NCI-H82 treated with DMSO at 0.1 percent for 48 hours (cell line): Measurements from ENCODE around the gene H2BK1.

Experiments
- DNase-seq: peaks from one replicate; lab custom pipeline; 2025; ENCODE audit not compliant: unreplicated experiment; lab: John Stamatoyannopoulos, UW

H2BK1 gene

DNA sequence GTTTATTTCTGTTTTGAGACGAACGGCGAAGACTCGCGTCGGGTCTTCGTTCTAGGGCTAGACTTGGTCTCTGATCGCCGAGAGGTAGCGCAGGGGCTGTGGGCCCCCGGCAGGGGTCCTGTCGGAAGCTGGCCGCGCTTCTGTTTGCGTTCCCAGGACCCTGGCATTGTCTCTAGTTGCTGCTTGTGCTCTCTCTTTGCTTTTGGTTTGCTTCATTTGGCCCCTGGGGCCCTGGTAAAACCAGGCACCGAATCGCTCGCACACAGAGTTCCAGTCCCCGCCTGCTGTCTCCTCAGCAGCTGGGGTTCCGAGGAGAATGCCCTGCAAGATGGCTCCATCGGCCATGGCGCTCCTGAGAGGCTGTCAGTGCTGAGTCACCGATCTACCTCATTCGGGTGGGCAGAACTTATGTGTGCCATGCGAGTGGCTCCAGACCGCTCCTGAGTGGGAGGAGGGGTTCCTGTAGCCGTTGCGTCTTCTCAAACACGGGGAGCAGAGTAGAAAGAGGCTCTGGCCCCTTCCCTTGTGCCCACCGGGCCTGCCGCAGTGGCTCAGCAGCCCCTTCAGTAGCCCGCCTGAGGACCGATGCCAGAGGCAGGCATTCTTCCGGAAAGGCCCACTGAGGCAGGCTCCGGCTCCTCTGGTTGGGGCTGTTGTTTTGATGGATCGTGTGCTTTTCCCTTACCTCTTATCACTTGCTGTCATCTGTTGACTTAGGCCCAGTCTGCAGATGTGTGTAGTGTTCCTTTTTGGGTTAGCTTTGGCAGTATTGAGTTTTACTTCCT is 22.8 kb upstream of the H2BK1 start:
- DNase-seq: no peak

DNA sequence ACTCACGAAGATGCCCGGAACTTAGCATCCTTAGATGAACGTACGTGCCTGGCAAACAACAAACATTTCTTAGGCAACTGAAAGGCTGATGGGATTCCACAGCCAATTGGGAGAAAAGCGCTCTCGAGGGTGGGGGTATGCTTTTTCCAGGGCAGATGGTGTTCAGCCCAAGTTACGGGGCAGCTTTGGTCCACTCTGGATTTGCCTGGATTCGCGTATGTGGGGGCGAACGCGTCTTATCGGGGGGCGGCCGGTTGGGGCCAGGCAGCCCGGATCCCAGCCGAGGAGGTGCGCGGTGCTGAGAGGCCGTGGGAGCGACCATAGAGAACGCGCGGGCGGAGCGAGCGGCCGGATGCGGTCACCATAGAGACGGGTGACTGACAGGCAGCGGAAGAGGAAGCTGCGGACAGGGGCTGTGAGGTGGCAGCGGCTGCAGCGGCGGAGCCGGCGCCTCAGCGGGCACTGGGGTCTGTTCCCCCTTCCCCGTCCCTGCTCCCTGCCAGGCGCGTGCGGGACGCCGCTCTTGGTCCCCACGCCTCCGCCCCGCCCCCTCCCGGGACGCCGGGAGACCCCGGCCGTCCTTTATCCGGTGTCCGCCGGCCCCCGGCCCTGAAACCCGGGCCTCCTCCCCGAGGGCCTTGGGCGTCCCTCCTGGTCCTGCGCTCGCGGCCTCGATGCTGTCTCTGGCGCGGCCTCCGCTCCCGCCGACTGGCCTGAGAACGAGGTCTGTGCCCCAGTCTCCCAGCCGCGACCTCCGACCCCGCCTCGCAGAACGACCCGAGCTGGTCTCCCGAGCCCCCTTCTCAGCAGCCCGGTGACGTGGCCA is 22.0 kb upstream of the H2BK1 start, which contains the start of gene CHPF2:
Gene CHPF2, plus strand, starts transcription at position 393 of the 826 bp plus-strand sequence. CDS start 1,529 bp downstream, outside the sequence.
- DNase-seq: peak; percentile 55

- no peak for DNase-seq
Observed at GRCh38 chr7:151231080-151231479, 20.8 kb upstream of the H2BK1 start.

GRCh38 chr7:151229249-151229648 is 19.0 kb upstream of the H2BK1 start:
- no peak for DNase-seq

GRCh38 chr7:151228024-151228866 is 18.0 kb upstream of the H2BK1 start:
- no peak for DNase-seq

DNA sequence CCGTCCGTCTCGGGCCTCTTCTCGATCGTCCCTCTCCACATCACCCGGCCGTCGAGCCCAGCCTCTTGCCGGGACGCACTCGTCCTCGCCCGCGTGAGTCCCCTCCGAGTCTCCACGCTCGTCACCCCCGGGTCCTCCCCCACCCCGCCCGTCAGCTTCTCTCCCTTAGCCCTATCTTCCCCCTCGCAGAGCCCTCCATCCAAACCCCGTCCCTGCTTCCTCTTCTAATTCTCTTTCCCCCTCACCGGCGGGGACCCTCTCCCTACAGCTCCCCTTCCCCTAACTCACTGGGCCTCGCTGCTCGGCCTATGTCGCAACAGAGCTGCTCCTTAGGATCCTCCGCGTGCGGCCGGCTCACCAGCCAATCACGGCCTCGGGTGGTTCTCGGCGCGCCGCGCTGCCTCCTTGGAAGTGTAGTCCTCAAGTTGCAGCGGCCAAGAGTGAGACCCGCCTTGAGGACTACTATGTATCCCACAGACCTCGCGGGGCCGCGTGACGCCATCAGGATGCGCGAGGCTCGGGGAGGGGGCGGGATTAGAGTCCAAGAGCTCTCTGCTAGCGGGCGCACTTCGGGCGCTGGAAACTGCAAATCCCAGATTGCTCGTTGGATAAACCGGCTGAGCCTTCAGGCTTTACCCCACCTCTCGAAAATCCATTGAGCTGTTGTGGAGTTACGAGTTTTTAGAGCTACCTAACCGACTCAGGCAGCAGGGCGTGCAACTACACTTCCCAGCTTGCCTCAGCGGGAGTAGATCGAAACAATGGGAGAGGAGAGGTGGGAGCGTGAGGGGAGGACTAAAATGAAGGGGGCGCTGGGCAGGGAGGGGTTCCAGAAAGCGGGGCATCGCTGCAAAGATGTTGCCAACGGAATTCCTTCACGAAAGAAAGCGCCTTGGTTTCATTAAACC is 16.8 kb upstream of the H2BK1 start, which contains the start of gene ABCF2:
Gene ABCF2, minus strand, starts transcription at position 331 of the 908 bp plus-strand sequence. CDS start 747 bp downstream, outside the sequence.
- peak; percentile 94 for DNase-seq

DNA sequence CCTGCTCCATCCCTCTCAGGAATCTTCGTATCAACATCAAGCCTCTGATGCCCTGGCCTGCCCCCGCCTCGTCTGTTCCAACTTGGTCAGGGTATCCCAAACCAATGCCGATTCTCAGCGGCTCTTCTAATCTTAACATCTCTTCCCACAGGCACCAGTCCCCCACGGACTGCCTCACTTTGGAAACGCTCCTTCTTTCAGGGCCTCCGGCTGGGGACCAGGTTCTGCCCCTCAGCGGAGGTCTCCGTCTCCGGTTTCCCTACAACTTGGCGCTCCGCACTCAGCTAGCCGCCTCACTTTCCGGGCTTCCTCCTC is 16.2 kb upstream of the H2BK1 start:
- no peak for DNase-seq

GRCh38 chr7:151225948-151226510 is 15.7 kb upstream of the H2BK1 start:
- DNase-seq: no peak

DNA sequence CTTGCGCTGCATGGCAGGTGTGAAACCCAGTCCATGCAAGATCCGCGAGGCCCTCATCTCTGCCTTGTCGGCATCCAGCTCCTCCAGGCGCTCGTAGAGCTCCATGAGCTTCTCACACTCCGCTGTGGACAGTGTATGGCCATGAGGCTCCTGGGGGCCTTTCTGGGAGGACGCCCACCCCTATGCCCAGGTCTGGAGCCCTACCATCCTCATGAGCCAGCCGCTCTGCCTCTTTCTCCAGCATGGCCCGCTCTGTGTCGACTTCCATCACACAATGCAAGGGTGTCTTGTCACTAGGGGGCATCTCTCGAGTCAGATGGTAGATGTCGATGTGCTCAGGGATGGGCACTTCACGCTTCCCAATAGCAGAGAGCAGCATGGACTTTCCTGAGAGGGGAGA is 13.4 kb upstream of the H2BK1 start:
- no peak for DNase-seq

- DNase-seq: no peak
Observed at GRCh38 chr7:151218170-151218569, 7.9 kb upstream of the H2BK1 start.

- no peak for DNase-seq
Observed at GRCh38 chr7:151215396-151215795, 5.1 kb upstream of the H2BK1 start.

- DNase-seq: no peak
Observed at GRCh38 chr7:151213826-151214225, 3.5 kb upstream of the H2BK1 start.

- no peak for DNase-seq
Observed at GRCh38 chr7:151212626-151213025, 2.3 kb upstream of the H2BK1 start.

DNA sequence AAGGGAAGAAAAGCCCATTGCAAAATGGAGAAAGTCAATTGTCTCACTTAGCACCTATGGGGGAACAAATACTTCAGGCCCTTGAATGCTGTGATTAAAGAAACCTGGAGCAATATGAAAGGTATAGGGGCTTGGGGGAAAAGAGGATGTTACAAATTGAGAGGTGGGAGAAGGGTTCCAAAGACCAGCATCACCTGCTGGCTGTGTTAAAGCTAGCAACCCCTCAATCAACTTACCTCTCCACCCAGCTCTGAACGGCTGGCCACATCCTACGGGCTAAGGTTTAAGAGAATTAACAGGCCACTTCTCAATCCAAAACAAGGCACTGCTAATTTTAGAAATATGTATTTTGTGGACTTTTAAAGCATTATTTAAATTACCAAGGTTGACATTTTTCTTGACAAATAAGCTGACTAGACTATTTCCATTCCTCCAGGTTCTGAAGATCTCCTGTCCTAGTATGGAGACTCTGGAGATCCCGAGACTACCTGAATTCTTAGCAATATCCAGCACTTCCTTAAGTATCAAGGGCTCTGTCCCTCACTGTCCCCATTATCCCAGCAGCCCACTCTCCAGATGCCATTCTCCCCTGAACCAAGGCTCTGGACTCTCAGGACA is 976 bp upstream of the H2BK1 start:
- no peak for DNase-seq

GRCh38 chr7:151209588-151209987 is 700 bp downstream of the H2BK1 start:
- no peak for DNase-seq

DNA sequence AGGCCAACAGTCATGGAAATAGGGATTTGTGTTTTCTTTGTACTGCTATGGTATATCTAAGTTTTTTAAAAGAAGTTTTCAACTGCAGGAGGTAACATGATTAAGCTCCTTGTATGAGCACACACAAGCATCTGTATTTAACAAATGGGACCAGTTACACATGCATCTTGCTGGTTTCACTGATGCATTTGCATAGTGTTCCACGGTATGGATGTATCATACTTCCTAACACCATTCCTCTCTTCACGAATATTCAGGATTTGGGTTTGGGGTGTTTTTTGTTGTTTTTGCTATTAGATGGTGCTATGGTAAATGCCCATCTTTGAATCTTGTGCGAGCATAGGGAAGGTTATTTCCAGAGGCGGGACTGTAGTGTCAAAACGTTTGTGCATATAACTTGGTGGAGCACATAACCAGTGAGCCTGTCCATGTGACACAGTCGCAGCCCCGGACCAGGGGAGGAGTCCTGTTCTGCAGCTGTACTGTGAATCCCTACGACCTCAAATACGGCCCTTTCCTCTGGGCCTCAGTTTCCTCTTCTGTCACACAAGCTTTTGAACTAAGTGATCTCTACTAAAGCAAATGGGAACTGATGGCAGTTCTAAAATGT is 1.9 kb downstream of the H2BK1 start:
- DNase-seq: no peak

GRCh38 chr7:151207804-151208203 is 2.5 kb downstream of the H2BK1 start:
- DNase-seq: no peak

DNA sequence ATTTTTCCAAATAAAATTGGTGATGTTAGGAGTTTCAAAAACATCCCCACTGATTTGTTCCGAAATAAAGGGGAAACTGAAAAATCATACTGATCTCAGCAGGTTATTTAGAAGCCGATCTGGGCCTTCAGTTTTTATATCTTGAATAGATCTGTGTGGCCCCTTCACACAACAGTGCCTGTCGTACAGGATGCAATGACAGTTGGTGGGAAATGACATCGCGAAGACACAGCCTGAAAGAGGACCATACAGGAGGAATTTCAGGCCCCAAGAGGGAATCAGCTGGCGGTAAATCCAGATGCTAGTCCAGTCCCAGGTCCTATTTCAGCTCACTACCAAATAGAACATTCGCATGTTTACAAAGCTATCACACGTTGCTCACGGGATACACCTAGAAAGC is 3.0 kb downstream of the H2BK1 start:
- DNase-seq: no peak

DNA sequence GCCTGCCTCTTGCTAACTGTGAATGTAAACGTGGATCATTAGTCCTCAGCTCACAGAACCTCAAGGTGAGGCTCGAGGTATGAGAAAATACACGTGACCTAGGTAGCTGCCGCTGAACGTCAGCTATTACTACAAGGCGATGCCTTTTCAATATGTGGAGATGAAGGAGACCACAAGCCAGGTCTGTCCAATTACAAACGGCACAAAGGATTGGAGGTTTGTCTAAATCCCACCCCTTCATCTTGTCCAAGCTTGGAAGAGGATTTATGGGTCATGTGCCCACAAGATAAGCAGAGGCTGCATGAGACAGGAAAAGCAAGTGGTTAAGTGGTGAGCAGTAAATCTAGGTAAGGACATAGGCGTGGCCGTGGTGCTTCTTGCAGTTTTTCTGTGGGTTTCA is 3.4 kb downstream of the H2BK1 start:
- DNase-seq: peak; percentile 64
